OCI-LY3 (cell line): ENCODE data around the gene CGN.

Source experiments
- H2AFZ ChIP-seq: fragments of 200-600, 300-600 bp; shearing (Covaris generic); 2 replicates; pipeline ENCODE4 v1.6.0; 2014; ENCODE audit warnings: antibody characterized with exemption, low read depth, low read length
- H3K27ac ChIP-seq: fragments of 200-600, 300-600 bp; sonication (generic); 2 replicates; pipeline ENCODE4 v1.5.1; 2014; ENCODE audit warnings: mild to moderate bottlenecking, low read length, moderate library complexity, mixed read lengths
- H3K27me3 ChIP-seq: fragments of 200-600, 300-600 bp; sonication (generic); 2 replicates; pipeline ENCODE4 v1.6.1; 2014; ENCODE audit warnings: low read depth, low read length, mixed read lengths
- H3K36me3 ChIP-seq: fragments of 200-600, 300-600 bp; sonication (generic); replicated peaks from 2 replicates; pipeline ENCODE3; 2014; ENCODE audit warnings: low read depth, low read length, mixed read lengths
- H3K4me1 ChIP-seq: fragments of 300-600, 200-600 bp; sonication (generic); 2 replicates; pipeline ENCODE4 v1.6.1; 2014; ENCODE audit warnings: low read length, mixed read lengths
- H3K4me2 ChIP-seq: fragments of 200-600, 300-600 bp; sonication (generic); 2 replicates; pipeline ENCODE4 v1.6.1; 2014; ENCODE audit warnings: low read length, mixed read lengths
- H3K4me3 ChIP-seq: fragments of 300-600, 200-600 bp; sonication (generic); 2 replicates; pipeline ENCODE4 v1.5.1; 2014; ENCODE audit warnings: antibody characterized with exemption, mild to moderate bottlenecking, low read length, moderate library complexity
- H3K79me2 ChIP-seq: fragments of 300-600, 200-600 bp; shearing (Covaris generic); 2 replicates; pipeline ENCODE4 v1.6.1; 2014; ENCODE audit warnings: mild to moderate bottlenecking, low read length, mixed read lengths
- H3K9ac ChIP-seq: fragments of 300-600, 200-600 bp; shearing (Covaris generic); 2 replicates; pipeline ENCODE4 v1.6.0; 2014; ENCODE audit warnings: mild to moderate bottlenecking, low read length, moderate library complexity
- H3K9me3 ChIP-seq: fragments of 200-600, 300-600 bp; shearing (Covaris generic); 2 replicates; pipeline ENCODE4 v1.6.1; 2014; ENCODE audit warnings: low read length, mixed read lengths; ENCODE audit not compliant: insufficient read depth
- H4K20me1 ChIP-seq: fragments of 200-600, 300-600 bp; sonication (generic); 2 replicates; pipeline ENCODE4 v1.6.1; 2016; ENCODE audit warnings: low read length, mixed read lengths; ENCODE audit not compliant: insufficient read depth
- EZH2phosphoT487 ChIP-seq: fragments of 200-600 bp; shearing (Covaris generic); IDR thresholded peaks from 2 replicates; pipeline ENCODE4 v1.6.1; 2018; ENCODE audit warnings: antibody characterized with exemption, mixed run types, low read depth
- TF ChIP-seq, protein P1 (sequence below): fragments of 200-600, 300-600 bp; sonication (generic); IDR thresholded peaks from 2 replicates; pipeline ENCODE4 v1.5.1; 2014; ENCODE audit warnings: antibody characterized with exemption, low read length, low read depth

CGN gene

DNA sequence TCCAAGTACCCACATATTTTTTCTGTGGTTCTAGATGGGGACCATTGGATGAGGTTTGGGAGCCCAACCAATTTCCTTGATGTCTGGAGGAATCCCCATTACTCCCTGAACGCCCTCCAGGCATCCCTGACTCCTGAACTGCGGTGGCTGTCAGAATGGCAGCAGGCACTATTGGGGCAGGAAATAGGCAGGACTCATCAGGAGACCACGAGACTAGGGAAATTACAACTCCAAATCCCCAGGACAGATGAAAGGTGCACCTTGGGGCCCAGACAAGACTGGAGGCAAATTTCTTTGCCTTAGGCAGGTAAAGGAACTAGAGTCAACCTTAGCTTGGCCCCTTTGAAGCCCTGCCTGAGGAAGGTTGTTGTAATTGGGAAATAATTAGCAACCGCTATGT lies 1.1 kb downstream of the CGN start:
- peaks cover 24% of the 10 kb centered on the region for H3K4me1 ChIP-seq
- peak overlapping the region; percentile 81 for H3K4me3 ChIP-seq
- TF ChIP-seq, protein P1, sequence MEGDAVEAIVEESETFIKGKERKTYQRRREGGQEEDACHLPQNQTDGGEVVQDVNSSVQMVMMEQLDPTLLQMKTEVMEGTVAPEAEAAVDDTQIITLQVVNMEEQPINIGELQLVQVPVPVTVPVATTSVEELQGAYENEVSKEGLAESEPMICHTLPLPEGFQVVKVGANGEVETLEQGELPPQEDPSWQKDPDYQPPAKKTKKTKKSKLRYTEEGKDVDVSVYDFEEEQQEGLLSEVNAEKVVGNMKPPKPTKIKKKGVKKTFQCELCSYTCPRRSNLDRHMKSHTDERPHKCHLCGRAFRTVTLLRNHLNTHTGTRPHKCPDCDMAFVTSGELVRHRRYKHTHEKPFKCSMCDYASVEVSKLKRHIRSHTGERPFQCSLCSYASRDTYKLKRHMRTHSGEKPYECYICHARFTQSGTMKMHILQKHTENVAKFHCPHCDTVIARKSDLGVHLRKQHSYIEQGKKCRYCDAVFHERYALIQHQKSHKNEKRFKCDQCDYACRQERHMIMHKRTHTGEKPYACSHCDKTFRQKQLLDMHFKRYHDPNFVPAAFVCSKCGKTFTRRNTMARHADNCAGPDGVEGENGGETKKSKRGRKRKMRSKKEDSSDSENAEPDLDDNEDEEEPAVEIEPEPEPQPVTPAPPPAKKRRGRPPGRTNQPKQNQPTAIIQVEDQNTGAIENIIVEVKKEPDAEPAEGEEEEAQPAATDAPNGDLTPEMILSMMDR, result no peak
- no peak for TF ChIP-seq EZH2phosphoT487
- H3K4me2 ChIP-seq, result peak overlapping the region; percentile 98
- H3K27ac ChIP-seq, result no peak overlapping the region
- H3K36me3 ChIP-seq, result no peaks in the 10 kb centered on the region
- no peak overlapping the region for H2AFZ ChIP-seq
- H3K79me2 ChIP-seq, result no peaks in the 10 kb centered on the region
- no peaks in the 10 kb centered on the region for H3K9me3 ChIP-seq
- H4K20me1 ChIP-seq, result no peaks in the 10 kb centered on the region
- peaks cover 12% of the 10 kb centered on the region for H3K27me3 ChIP-seq
- H3K9ac ChIP-seq, result peak overlapping the region; percentile 72

DNA sequence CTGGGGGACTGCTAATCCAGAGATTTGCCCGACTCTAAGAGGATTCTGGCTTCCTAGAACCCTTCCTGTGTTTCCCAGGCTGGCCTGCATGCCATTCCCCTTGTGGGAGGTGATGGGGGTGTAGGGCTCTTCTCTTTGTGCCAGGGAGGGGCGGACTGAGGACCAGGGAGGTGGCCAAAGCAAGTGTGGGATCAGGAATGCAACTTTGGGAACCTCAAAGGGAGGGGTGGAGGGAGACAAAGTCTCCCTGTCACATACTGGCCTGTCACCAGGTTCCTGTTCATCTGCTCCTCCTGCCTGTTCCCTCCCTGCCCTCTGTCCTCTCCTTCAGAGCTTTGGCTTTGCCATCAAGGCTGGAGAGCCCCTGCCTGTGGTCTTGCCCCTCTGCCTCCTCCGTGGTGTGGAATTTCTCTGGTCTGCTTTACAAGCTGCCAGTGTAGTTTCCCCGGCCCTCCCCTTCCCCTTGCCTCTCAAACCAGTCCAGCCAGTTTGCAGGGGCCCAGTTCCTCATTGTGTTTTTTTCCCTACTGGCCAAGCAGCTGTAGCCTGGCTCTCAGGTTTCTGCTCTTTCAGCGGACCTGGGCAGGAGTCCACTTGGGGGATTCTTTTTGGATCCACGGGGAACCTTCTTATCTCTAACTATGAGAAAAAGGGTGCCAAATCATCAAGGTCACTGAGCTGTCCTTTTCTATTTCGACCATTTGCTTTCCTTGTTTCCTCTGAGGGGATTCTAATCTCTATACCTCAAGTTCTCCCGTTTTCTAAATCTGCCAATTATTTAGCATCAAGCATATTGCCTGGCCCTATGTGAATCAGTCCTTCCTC lies 1.8 kb downstream of the CGN start:
- TF ChIP-seq, protein P1, result no peak
- no peak for TF ChIP-seq EZH2phosphoT487
- Histone ChIP-seq H3K36me3 (no peaks in the 10 kb centered on the region), H2AFZ (no peak overlapping the region), H3K9me3 (no peaks in the 10 kb centered on the region), H3K4me1 (peaks cover 24% of the 10 kb centered on the region), H3K4me3 (peak overlapping the region; percentile 81), H3K79me2 (no peaks in the 10 kb centered on the region), H3K9ac (no peak overlapping the region), H3K27ac (no peak overlapping the region), H4K20me1 (no peaks in the 10 kb centered on the region), H3K4me2 (peak overlapping the region; percentile 98), H3K27me3 (peaks cover 11% of the 10 kb centered on the region)

GRCh38 chr1:151513626-151514121 lies 2.5 kb downstream of the CGN start:
- Histone ChIP-seq H3K9ac (no peak overlapping the region), H3K36me3 (no peaks in the 10 kb centered on the region), H3K4me3 (no peak overlapping the region), H3K9me3 (no peaks in the 10 kb centered on the region), H2AFZ (no peak overlapping the region), H3K4me1 (peaks cover 24% of the 10 kb centered on the region), H3K27ac (no peak overlapping the region), H3K27me3 (peaks cover 11% of the 10 kb centered on the region), H4K20me1 (no peaks in the 10 kb centered on the region), H3K4me2 (no peak overlapping the region), H3K79me2 (no peaks in the 10 kb centered on the region)
- TF ChIP-seq EZH2phosphoT487, result no peak
- TF ChIP-seq, protein P1, result no peak

DNA sequence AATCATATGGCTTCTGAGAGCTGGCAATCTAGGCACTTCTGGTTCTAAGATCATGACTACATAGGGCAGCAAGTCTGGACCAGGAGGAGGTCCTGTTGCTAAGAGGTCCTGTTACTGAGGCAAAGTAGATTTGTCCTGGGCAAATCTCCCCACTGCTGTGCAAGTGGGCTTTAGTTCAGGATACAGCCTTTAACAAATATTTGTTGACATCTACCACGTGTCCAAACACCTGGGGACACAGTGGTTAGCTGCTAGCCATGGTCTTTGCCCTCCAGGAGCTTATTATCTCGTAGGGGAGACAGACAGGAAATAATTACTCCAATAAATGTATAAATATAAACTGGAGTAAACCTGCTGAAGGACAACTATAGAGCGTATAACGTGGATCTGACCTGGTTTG lies 3.2 kb downstream of the CGN start:
- H3K4me3 ChIP-seq, result no peak overlapping the region
- H3K79me2 ChIP-seq, result no peaks in the 10 kb centered on the region
- no peak overlapping the region for H3K9ac ChIP-seq
- no peak overlapping the region for H3K27ac ChIP-seq
- no peaks in the 10 kb centered on the region for H4K20me1 ChIP-seq
- H3K4me1 ChIP-seq, result peaks cover 24% of the 10 kb centered on the region
- peaks cover 11% of the 10 kb centered on the region for H3K27me3 ChIP-seq
- no peak for TF ChIP-seq EZH2phosphoT487
- TF ChIP-seq, protein P1, result no peak
- H3K36me3 ChIP-seq, result no peaks in the 10 kb centered on the region
- no peak overlapping the region for H3K4me2 ChIP-seq
- H3K9me3 ChIP-seq, result no peaks in the 10 kb centered on the region
- no peak overlapping the region for H2AFZ ChIP-seq
